Stromal cell of bone marrow (primary cell): Measurements from ENCODE around the gene TPP2.

ENCODE experiments used
- DNase-seq: peaks from one replicate; pipeline ENCODE4 v3.0.0-alpha.2; 2012; ENCODE audit warnings: low read depth

The TPP2 gene

GRCh38 chr13:102657630-102658029 lies 60.8 kb downstream of the TPP2 start:
- no peak for DNase-seq

- DNase-seq = no peak
Measured at GRCh38 chr13:102658660-102659059, 61.9 kb downstream of the TPP2 start.

- no peak for DNase-seq
Measured at GRCh38 chr13:102659168-102659713, 62.5 kb downstream of the TPP2 start.

- DNase-seq = no peak
Measured at GRCh38 chr13:102667023-102667422, 70.2 kb downstream of the TPP2 start.

- no peak for DNase-seq
Measured at GRCh38 chr13:102667911-102668310, 71.1 kb downstream of the TPP2 start.

GRCh38 chr13:102670130-102670529 lies 73.3 kb downstream of the TPP2 start:
- DNase-seq = no peak

GRCh38 chr13:102675115-102675514 lies 78.3 kb downstream of the TPP2 start:
- DNase-seq = no peak

GRCh38 chr13:102677122-102677521 lies 80.3 kb downstream of the TPP2 start:
- DNase-seq = no peak

- DNase-seq = no peak
Measured at GRCh38 chr13:102678339-102679107, 81.7 kb downstream of the TPP2 start.

- DNase-seq = no peak
Measured at GRCh38 chr13:102679449-102680132, 82.8 kb downstream of the TPP2 start.

- DNase-seq = no peak
Measured at GRCh38 chr13:102680133-102680717, 83.4 kb downstream of the TPP2 start.

- DNase-seq = no peak
Measured at GRCh38 chr13:102680842-102681740, 84.3 kb downstream of the TPP2 start.

GRCh38 chr13:102682211-102682610 lies 85.4 kb downstream of the TPP2 start:
- DNase-seq = no peak

- DNase-seq = no peak
Measured at GRCh38 chr13:102682727-102683126, 85.9 kb downstream of the TPP2 start.

GRCh38 chr13:102683637-102684036 lies 86.9 kb downstream of the TPP2 start:
- no peak for DNase-seq

GRCh38 chr13:102686024-102686423 lies 89.2 kb downstream of the TPP2 start:
- DNase-seq = no peak

GRCh38 chr13:102687520-102687919 lies 90.7 kb downstream of the TPP2 start:
- DNase-seq = no peak

- no peak for DNase-seq
Measured at GRCh38 chr13:102688306-102688973, 91.7 kb downstream of the TPP2 start.

- DNase-seq = no peak
Measured at GRCh38 chr13:102690883-102691282, 94.1 kb downstream of the TPP2 start.

- no peak for DNase-seq
Measured at GRCh38 chr13:102692491-102692826, 95.7 kb downstream of the TPP2 start.

- DNase-seq = no peak
Measured at GRCh38 chr13:102693250-102693649, 96.5 kb downstream of the TPP2 start.
